ENCODE measurements around the gene SMIM10L2A. TPM values are rescaled to one million over a fixed set of nuclear protein-coding genes. Genes with fewer than 3 reads are reported as not detected.

SMIM10L2A gene
- total RNA-seq, 2 experiments from 2014 or later: 0.56 to 0.60 TPM

DNA sequence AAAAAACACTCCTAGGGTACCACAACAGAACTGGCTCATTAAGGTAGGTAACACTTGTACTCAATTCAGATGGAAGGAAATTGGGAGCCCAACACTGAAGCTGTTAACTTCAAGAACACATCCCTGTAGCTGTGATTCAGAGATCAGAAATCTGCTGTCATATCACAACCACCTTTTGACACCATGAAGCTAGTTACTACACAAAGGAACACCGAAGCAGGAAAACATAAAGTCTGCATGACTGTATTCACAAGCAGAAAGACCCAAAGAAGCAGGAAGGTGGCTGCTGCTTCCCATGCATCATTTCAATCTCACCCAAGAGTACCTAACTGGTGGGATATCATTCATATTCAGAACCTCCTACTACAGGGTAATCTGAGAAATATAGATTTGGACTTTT lies 7.7 kb downstream of the SMIM10L2A start:
- POLR2A ChIA-PET: no interaction called here
- Mint-ChIP-seq H3K4me3 (no peak overlapping the region), H3K27me3 (peaks cover 28% of the 10 kb centered on the region), H3K4me1 (peaks cover 11% of the 10 kb centered on the region), H3K9me3 (peaks cover 7% of the 10 kb centered on the region), H3K36me3 (ENCODE audit: low read depth) (peaks cover 7% of the 10 kb centered on the region), H3K27ac (no peak overlapping the region)
- no peak for DNase-seq
- CTCF ChIA-PET: no interaction called here

DNA sequence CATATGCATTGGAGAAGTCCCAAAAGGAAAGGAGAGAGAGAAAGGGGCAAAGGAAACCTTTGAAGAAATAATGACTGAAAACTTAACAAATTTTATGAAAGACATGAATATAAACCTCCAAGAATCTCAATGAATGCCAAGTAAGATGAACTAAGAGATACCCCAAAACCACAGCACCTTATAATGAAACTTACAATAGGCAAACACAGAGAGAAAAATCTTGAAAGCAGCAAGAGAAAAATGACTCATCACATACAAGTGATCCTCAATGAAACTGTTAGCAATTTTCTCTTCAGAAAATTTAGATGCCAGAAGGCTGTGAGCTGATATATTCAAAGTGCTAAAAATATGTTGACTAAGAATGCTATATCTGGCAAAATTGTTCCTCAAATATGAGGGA lies 10.1 kb downstream of the SMIM10L2A start:
- Mint-ChIP-seq H3K9me3 (peaks cover 7% of the 10 kb centered on the region), H3K4me1 (peaks cover 11% of the 10 kb centered on the region), H3K27ac (no peak overlapping the region), H3K4me3 (no peak overlapping the region), H3K27me3 (peaks cover 28% of the 10 kb centered on the region), H3K36me3 (ENCODE audit: low read depth) (peaks cover 7% of the 10 kb centered on the region)
- ChIA-PET CTCF (interaction anchor here (1.5 kb wide), 1 partner anchor 40 kb away, joined by 4 read pairs; no protein-coding TSS in a partner anchor), POLR2A (no interaction called here)
- DNase-seq: no peak

DNA sequence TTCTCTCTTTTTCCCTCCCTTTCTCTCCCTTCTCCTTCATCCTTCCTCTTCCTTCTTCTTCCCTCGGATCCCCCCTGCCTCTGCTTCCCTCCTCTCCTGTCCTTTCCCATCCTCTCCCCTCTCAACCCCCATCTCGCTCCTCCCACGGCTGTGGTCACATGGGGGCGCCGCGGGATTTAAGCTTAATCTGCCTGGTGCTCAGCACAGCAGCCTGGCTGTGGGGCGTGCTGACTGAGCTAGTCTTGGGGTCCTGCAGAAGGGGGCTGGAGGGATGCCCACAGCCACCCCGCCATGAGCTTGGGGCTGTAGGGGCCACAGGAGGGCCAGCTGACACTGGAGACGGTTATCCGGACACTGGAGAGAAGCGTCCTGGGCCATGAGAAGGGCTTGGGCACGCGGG lies 10.7 kb downstream of the SMIM10L2A start:
- ChIA-PET POLR2A (no interaction called here), CTCF (interaction anchor here (1.5 kb wide), 1 partner anchor 40 kb away, joined by 4 read pairs; no protein-coding TSS in a partner anchor)
- Mint-ChIP-seq H3K27me3 (peaks cover 25% of the 10 kb centered on the region), H3K36me3 (ENCODE audit: low read depth) (peaks cover 7% of the 10 kb centered on the region), H3K27ac (no peak overlapping the region), H3K9me3 (peaks cover 7% of the 10 kb centered on the region), H3K4me1 (peaks cover 11% of the 10 kb centered on the region), H3K4me3 (no peak overlapping the region)
- no peak for DNase-seq

DNA sequence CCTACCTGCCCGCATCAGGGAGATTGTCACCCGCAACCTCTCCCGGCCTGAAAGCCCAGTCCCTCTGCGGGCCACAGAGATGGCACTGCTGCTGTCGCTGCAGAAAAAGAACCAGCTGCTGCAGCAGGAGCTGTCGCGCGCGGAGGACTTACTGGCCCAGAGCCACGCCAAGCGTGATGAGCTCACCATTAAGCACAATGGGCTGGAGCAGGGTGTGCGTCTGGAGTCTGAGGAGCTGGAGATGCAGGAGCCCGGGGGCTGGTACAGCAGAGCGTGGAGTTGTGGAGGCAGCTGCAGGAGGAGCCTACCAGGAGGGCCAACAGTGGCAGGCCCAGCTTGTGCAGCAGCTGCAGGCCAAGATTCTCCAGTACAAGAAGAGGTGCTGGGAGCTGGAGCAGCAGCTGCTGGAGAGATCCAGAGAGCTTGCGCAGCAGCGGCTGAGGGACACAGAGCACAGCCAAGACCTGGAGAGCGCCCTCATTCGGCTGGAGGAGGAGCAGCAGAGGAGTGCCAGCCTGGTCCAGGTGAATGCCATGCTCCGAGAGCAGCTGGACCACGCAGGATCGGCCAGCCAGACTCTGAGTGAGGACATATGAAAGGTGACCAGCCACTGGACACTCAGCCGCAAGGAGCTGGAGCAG lies 11.3 kb downstream of the SMIM10L2A start:
- ChIA-PET POLR2A (no interaction called here), CTCF (interaction anchor here (0.6 to 1.5 kb wide), 3 partner anchors 8 to 349 kb away, joined by 3 to 4 read pairs (median 3); no protein-coding TSS in a partner anchor)
- Mint-ChIP-seq H3K4me1 (peaks cover 11% of the 10 kb centered on the region), H3K36me3 (ENCODE audit: low read depth) (peaks cover 7% of the 10 kb centered on the region), H3K27ac (no peak overlapping the region), H3K4me3 (no peak overlapping the region), H3K27me3 (peaks cover 23% of the 10 kb centered on the region), H3K9me3 (peaks cover 7% of the 10 kb centered on the region)
- DNase-seq: no peak

DNA sequence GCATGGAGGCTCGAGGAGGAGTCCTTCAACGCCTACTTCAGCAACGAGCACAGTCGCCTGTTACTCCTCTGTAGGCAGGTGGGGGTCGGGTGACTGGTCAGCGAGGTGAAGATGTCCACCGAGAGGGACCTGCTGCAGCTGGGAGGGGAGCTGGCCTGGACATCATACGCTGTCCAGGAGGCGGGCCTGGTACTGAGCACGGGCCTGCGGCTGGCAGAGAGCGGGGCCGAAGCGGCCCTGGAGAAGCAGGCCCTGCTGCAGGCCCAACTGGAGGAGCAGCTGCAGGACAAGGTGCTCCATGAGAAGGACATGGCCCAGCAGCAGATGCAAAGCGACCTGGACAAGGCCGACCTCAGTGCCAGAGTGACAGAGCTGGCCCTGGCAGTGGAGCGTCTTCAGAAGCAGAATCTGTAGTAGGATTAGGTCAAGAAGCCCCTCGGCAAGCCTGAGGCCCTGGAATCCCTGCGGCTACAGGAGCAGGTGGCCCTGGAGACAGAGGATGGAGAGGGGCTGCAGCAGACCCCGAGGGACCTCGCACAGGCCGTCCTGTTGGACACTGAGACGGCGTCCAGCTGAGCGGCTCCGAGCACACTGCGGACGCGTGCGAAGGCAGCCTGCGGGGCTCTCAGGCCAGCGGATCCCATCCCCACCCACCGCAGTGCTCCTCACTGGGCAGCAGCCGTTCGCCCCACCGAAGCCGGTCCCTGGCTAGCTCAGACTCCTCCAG lies 11.9 kb downstream of the SMIM10L2A start:
- POLR2A ChIA-PET: no interaction called here
- CTCF ChIA-PET: interaction anchor here (0.6 to 0.9 kb wide), 2 partner anchors 9 to 350 kb away, joined by 3 read pairs; no protein-coding TSS in a partner anchor
- H3K9me3 Mint-ChIP-seq: peaks cover 7% of the 10 kb centered on the region

DNA sequence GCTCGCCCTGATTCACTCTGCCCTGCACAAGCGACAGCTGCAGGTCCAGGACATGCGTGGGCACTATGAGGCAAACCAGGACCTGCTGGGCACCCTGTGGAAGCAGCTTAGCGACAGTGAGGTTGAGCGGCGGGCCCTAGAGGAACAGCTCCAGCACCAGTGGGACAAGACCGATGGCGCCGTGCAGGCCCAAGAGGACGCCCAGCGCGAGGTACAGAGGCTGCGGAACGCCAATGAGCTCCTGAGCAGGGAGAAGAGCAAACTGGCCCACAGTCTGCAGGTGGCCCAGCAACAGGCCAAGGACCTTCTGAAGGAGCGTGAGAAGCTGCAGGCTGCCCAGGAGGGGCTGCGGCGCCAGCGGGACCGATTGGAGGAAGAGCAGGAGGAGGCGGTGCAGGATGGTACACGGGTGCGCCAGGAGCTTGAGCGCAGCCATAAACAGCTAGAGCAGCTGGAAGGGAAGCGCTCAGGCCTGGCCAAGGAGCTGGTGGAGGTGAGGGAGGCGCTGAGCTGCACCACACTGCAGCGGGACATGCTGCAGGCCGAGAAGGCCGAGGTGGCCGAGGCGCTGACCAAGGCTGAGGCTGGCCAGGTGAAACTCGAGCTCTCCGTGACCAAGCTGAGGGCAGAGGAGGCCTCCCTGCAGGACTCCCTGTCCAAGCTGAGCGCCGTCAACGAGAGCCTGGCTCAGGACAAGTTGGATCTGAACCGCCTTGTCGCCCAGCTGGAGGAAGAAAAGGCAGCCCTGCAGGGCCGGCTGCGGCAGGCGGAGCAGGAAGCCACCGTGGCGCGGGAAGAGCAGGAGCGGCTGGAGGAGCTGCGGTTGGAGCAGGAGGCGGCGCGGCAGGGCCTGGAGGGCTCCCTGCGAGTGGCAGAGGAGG lies 12.8 kb downstream of the SMIM10L2A start:
- peaks cover 18% of the 10 kb centered on the region for H3K27me3 Mint-ChIP-seq
- POLR2A ChIA-PET: no interaction called here

More for the DNA sequence above, 11.9 kb downstream of the SMIM10L2A start:
- Mint-ChIP-seq H3K36me3 (ENCODE audit: low read depth) (peaks cover 7% of the 10 kb centered on the region), H3K4me1 (peaks cover 11% of the 10 kb centered on the region), H3K4me3 (no peak overlapping the region), H3K27ac (no peak overlapping the region), H3K27me3 (peaks cover 23% of the 10 kb centered on the region)
- DNase-seq: no peak

DNA sequence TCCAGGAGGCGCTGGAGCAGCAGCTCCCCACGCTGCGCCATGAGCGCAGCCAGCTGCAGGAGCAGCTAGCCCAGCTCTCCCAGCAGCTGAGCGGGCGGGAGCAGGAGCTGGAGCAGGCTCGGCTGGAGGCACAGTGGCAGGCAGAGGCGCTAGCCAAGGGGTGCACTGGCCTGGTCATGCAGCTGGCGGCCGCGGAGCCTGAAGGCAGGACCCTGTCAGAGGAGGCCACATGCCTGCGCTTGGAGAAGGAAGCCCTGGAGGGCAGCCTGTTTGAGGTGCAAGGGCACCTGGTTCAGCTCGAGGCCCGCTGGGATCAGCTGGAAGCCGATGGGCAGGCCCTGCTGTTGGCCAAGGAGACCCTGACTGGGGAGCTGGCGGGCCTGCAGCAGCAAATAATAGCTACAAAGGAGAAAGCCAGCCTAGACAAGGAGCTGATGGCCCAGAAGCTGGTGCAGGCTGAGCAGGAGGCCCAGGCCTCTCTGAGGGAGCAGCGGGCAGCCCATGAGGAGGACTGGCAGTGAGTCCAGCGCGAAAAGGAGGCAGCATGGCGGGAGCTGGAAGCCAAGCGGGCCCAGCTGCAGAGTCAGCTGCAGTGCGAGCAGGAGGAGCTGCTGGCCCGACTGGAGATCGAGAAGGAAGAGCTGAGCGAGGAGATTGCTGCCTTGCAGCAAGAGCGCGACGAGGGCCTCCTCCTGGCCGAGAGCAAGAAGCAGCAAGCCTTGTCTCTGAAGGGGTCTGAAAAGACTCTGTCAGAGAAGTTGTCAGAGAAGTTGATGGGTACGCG lies 13.6 kb downstream of the SMIM10L2A start:
- CTCF ChIA-PET: interaction anchor here (0.8 kb wide), 1 partner anchor 126 kb away, joined by 3 read pairs; no protein-coding TSS in a partner anchor
- no peak for DNase-seq
- no peak overlapping the region for H3K27ac Mint-ChIP-seq
- peaks cover 11% of the 10 kb centered on the region for H3K4me1 Mint-ChIP-seq
- H3K4me3 Mint-ChIP-seq: no peak overlapping the region
- peaks cover 6% of the 10 kb centered on the region for H3K36me3 Mint-ChIP-seq (ENCODE audit: low read depth)
- POLR2A ChIA-PET: no interaction called here
- H3K27me3 Mint-ChIP-seq: peaks cover 16% of the 10 kb centered on the region
- peaks cover 6% of the 10 kb centered on the region for H3K9me3 Mint-ChIP-seq

More for the DNA sequence above, 12.8 kb downstream of the SMIM10L2A start:
- H3K4me1 Mint-ChIP-seq: peaks cover 11% of the 10 kb centered on the region
- CTCF ChIA-PET: interaction anchor here (0.8 to 0.9 kb wide), 2 partner anchors 10 to 126 kb away, joined by 3 read pairs; no protein-coding TSS in a partner anchor
- no peak for DNase-seq
- no peak overlapping the region for H3K4me3 Mint-ChIP-seq
- H3K9me3 Mint-ChIP-seq: peaks cover 7% of the 10 kb centered on the region
- H3K27ac Mint-ChIP-seq: no peak overlapping the region
- H3K36me3 Mint-ChIP-seq (ENCODE audit: low read depth): peaks cover 7% of the 10 kb centered on the region

DNA sequence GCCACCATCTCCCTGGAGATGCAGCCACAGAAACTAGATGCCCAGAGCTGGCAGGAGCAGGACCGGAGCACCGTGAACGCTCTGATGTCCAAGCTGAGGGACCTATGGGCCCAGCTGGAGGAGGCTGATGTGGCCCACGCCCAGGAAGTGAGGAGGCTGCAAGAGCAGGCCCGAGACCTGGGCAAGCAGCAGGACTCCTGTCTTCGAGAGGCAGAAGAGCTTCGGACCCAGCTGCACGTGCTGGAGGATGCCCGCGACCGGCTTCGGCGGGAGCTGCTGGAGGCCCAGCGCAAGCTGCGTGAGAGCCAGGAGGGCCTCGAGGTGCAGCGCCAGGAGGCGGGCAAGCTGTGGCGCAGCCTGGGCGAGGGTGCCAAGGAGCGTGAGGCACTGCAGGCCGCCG lies 14.2 kb downstream of the SMIM10L2A start:
- POLR2A ChIA-PET: no interaction called here
- H3K36me3 Mint-ChIP-seq (ENCODE audit: low read depth): peaks cover 5% of the 10 kb centered on the region
- no peak overlapping the region for H3K4me3 Mint-ChIP-seq
- DNase-seq: no peak
- peaks cover 6% of the 10 kb centered on the region for H3K9me3 Mint-ChIP-seq
- CTCF ChIA-PET: no interaction called here
- H3K27me3 Mint-ChIP-seq: peaks cover 14% of the 10 kb centered on the region
- peaks cover 11% of the 10 kb centered on the region for H3K4me1 Mint-ChIP-seq
- H3K27ac Mint-ChIP-seq: no peak overlapping the region

DNA sequence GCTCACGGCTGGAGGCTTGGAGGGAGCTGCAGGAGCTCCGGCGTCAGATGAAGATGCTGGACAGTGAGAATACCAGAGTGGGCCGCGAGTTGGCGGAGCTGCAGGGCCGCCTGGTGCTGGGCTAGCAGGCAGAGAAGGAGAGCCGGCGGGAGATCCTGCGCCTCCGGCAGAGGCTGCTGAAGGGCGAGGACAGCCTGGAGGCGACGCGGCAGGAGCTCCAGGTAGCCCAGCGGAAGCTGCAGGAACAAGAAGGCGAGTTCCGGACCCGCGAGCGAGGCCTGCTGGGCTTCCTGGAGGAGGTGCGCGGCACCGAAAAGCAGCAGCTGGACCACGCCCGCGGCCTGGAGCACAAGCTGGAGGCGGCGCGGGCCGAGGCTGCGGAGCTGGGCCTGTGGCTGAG lies 14.7 kb downstream of the SMIM10L2A start:
- H3K27ac Mint-ChIP-seq: no peak overlapping the region
- ChIA-PET CTCF (no interaction called here), POLR2A (no interaction called here)
- DNase-seq: no peak
- no peak overlapping the region for H3K4me3 Mint-ChIP-seq
- peaks cover 1% of the 10 kb centered on the region for H3K36me3 Mint-ChIP-seq (ENCODE audit: low read depth)
- H3K4me1 Mint-ChIP-seq: peaks cover 9% of the 10 kb centered on the region
- peaks cover 13% of the 10 kb centered on the region for H3K27me3 Mint-ChIP-seq
- H3K9me3 Mint-ChIP-seq: peaks cover 4% of the 10 kb centered on the region

DNA sequence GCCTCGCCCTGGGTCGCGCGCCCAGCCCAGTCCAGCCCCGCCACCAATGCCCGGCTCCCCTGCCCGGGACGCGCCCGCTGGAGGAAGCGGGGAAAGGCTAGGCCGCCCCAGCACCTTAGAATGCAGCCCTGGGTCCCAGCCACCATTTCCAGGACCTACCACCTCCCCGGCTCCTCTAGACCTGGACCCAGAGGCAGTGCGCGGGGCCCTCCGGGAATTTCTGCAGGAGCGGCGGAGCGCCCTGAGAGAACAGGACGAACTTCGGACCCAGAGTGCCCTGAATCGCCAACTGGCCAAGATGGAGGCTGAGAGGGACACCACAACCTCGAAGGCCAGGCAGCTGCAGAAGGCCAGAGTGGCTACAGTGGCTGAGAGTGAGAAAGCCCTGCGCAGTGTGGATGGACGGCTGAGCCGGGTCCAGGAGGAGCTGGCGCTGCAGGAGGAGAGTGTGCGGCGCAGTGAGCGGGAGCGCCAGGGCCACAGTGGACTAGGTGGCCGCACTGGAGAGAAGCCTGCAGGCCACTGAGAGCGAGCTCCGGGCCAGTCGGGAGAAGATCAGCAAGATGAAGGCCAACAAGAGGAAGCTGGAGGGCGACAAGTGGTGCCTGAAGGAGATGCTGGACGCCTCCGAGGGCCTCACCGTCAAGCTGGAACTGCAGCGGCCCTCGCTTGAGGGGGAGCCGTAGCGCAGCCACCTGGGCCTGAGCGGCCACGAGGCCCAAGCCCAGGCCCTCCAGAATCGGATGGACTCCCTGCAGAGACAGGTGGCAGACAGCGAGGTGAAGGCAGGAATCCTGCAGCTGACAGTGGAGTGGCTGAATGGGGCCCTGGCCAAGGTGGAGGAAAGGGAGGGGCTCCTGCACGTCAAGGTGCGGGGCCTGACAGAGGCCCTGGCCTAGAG lies 15.5 kb downstream of the SMIM10L2A start:
- no peak for DNase-seq
- no peak overlapping the region for H3K27ac Mint-ChIP-seq
- peaks cover 1% of the 10 kb centered on the region for H3K4me1 Mint-ChIP-seq
- ChIA-PET POLR2A (no interaction called here), CTCF (interaction anchor here (0.5 kb wide), 1 partner anchor 189 kb away, joined by 4 read pairs; no protein-coding TSS in a partner anchor)
- H3K27me3 Mint-ChIP-seq: peaks cover 13% of the 10 kb centered on the region
- no peak overlapping the region for H3K4me3 Mint-ChIP-seq
- H3K36me3 Mint-ChIP-seq (ENCODE audit: low read depth): no peaks in the 10 kb centered on the region
- H3K9me3 Mint-ChIP-seq: no peaks in the 10 kb centered on the region

DNA sequence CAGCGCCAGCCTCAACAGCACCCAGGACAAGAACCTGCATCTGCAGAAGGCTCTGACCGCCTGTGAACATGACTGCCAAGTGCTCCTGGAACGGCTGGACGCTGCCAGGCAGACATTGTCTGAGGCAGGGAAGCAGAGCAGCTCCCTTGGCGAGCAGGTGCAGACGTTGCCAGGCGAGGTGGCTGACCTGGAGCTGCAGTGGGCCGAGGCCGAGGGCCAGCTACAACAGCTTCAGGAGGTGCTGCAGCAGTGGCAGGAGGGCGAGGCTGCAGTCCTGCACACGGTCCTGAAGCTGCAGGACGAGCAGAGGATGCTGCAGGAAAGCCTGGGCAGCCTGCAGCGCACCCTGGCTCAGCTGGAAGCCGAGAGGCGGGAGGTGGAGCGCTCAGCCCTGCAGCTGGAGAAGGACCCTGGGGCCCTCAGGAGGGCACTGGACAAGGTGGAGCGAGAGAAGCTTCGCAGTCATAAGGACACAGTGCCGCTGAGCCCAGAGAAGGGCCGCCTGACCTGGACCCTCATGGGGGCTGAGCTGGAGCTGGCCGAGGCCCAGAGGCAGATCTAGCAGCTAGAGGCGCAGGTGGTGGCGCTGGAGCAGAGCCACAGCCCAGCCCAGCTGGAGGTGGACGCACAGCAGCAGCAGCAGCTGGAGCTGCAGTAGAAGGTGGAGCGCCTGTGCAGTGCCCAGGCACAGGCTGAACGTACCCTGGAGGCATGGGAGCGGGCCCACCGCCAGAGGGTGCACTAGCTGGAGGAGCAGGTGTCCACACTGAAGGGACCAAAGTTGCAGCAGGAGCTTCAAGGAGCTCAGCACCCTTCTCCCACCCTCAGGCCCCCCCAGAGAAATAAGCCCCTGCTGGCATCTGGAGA lies 16.4 kb downstream of the SMIM10L2A start:
- no peak overlapping the region for H3K27ac Mint-ChIP-seq
- ChIA-PET POLR2A (no interaction called here), CTCF (no interaction called here)
- DNase-seq: no peak
- no peaks in the 10 kb centered on the region for H3K9me3 Mint-ChIP-seq
- H3K36me3 Mint-ChIP-seq (ENCODE audit: low read depth): no peaks in the 10 kb centered on the region
- H3K4me1 Mint-ChIP-seq: no peaks in the 10 kb centered on the region
- H3K27me3 Mint-ChIP-seq: peaks cover 13% of the 10 kb centered on the region
- H3K4me3 Mint-ChIP-seq: no peak overlapping the region
